Glutamatergic neuron (in vitro differentiated cells): ENCODE measurements around the gene DIAPH1. TPM values are rescaled to one million over a fixed set of nuclear protein-coding genes. Genes with fewer than 3 reads are reported as not detected.
A peak's percentile ranks its signal among the peaks of the same experiment; 100 is the strongest.

Experiments used
- DNase-seq: peaks from one replicate; pipeline ENCODE4 v3.0.0; 2022
- H3K27ac Mint-ChIP-seq: one replicate; pipeline ENCODE4 v1.8.0; 2020; ENCODE audit warnings: mild to moderate bottlenecking, mixed read lengths, inconsistent platforms; ENCODE audit not compliant: unreplicated experiment
- H3K27me3 Mint-ChIP-seq: one replicate; pipeline ENCODE4 v1.8.0; 2020; ENCODE audit warnings: mild to moderate bottlenecking, moderate library complexity, mixed read lengths, inconsistent platforms; ENCODE audit not compliant: unreplicated experiment
- H3K36me3 Mint-ChIP-seq: one replicate; pipeline ENCODE4 v1.8.0; 2020; ENCODE audit warnings: mild to moderate bottlenecking, mixed read lengths, inconsistent platforms; ENCODE audit not compliant: unreplicated experiment
- H3K4me1 Mint-ChIP-seq: one replicate; pipeline ENCODE4 v1.8.0; 2020; ENCODE audit warnings: mild to moderate bottlenecking, low read depth, mixed read lengths, inconsistent platforms; ENCODE audit not compliant: unreplicated experiment
- H3K4me3 Mint-ChIP-seq: one replicate; pipeline ENCODE4 v1.8.0; 2020; ENCODE audit warnings: mild to moderate bottlenecking, mixed read lengths, inconsistent platforms; ENCODE audit not compliant: unreplicated experiment
- H3K9me3 Mint-ChIP-seq: one replicate; pipeline ENCODE4 v1.8.0; 2020; ENCODE audit warnings: mild to moderate bottlenecking, moderate library complexity, mixed read lengths, inconsistent platforms; ENCODE audit not compliant: unreplicated experiment
- total RNA-seq: library from RNA; stranded (reverse); fragmentation: NEBNext Ultra II Directional; extraction: Animal tissue kit (Norgen Biotek cat#: 25700); gene quantifications from one replicate; pipeline ENCODE4 v1.2.1, GENCODE V29; 2021; ENCODE audit not compliant: unreplicated experiment
- TF ChIP-seq, protein P1 (sequence below): fragments of 200-600 bp; sonication (generic); IDR thresholded peaks from one replicate; pipeline ENCODE4 v1.5.0; 2021; ENCODE audit not compliant: partially characterized antibody, unreplicated experiment

The DIAPH1 gene
- total RNA-seq, 1 donor from 2014 or later = 51.6 TPM

DNA sequence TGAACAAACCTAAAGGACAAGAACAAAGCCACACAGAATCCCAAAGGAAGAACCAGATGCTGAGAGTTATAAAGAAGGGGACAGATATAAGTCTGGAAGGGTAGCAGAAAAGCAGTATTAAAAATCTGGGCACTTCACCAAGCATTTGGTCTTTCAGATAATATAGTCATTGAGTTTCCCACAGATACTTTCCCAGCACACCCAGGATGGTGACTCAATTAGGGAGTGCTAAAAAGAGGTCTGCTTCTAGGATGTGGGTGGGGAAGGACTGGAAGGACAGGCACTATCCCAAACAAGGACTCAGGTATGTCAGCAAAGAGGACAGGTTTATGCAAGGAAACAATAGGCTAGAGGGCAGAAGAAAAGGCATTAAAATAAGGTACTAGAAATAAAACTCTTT is 59.3 kb downstream of the DIAPH1 start:
- Mint-ChIP-seq H3K27me3 (peaks cover 9% of the 10 kb centered on the region), H3K27ac (peak overlapping the region; percentile 99), H3K4me3 (peak overlapping the region; percentile 76), H3K4me1 (peaks cover 28% of the 10 kb centered on the region), H3K36me3 (peaks cover 8% of the 10 kb centered on the region), H3K9me3 (peaks cover 22% of the 10 kb centered on the region)
- TF ChIP-seq, protein P1, sequence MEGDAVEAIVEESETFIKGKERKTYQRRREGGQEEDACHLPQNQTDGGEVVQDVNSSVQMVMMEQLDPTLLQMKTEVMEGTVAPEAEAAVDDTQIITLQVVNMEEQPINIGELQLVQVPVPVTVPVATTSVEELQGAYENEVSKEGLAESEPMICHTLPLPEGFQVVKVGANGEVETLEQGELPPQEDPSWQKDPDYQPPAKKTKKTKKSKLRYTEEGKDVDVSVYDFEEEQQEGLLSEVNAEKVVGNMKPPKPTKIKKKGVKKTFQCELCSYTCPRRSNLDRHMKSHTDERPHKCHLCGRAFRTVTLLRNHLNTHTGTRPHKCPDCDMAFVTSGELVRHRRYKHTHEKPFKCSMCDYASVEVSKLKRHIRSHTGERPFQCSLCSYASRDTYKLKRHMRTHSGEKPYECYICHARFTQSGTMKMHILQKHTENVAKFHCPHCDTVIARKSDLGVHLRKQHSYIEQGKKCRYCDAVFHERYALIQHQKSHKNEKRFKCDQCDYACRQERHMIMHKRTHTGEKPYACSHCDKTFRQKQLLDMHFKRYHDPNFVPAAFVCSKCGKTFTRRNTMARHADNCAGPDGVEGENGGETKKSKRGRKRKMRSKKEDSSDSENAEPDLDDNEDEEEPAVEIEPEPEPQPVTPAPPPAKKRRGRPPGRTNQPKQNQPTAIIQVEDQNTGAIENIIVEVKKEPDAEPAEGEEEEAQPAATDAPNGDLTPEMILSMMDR = no peak
- DNase-seq = no peak

DNA sequence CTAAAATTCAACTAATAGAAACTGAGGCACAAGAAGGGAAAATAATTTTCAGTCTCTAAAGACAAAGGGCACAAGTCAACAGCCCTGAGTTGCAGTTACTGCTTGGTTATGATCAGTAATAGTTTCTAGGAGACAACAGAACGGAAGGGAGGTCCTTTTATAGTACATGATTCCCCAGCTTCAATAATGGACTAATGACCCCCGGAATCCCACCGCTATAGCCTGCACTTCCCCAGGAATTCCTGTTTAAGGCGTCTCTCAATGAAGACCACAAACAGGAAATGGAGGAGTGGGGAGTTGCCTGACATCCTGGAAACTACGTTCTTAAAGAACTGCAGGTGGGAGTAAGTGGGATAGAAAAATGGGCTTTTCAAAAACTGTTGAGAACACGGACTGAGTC is 60.6 kb downstream of the DIAPH1 start:
- H3K27me3 Mint-ChIP-seq = peaks cover 9% of the 10 kb centered on the region
- H3K4me1 Mint-ChIP-seq = peaks cover 24% of the 10 kb centered on the region
- H3K9me3 Mint-ChIP-seq = peaks cover 18% of the 10 kb centered on the region
- H3K4me3 Mint-ChIP-seq = peak overlapping the region; percentile 76
- TF ChIP-seq, protein P1 = peak; percentile 59
- peak overlapping the region; percentile 99 for H3K27ac Mint-ChIP-seq
- no peak for DNase-seq
- H3K36me3 Mint-ChIP-seq = no peaks in the 10 kb centered on the region

DNA sequence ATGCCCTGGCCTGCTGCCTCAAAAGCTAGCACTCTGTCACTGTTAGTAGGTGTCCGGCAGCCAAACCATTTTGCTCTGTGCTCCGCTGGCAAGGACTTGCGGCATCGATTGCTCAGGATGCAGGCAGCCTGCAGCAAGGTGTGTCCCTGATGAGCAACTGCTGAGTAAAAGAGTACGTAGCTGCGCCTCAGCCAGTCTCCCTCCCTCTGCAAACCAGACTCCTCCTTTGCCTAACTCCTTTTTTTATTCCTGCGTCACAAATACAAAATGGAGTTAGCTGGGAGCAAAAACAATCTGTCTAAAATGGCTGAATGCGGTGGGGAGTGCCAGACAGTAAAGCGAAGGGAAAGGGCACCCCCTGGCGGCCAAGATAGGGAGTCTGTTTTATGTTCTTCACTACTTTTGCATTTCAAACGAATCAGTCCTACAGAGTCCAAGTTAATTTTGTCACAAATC is 61.1 kb downstream of the DIAPH1 start:
- H3K27ac Mint-ChIP-seq = peak overlapping the region; percentile 99
- no peaks in the 10 kb centered on the region for H3K36me3 Mint-ChIP-seq
- peak; percentile 88 for DNase-seq
- peaks cover 9% of the 10 kb centered on the region for H3K27me3 Mint-ChIP-seq
- TF ChIP-seq, protein P1 = peak; percentile 94
- peaks cover 24% of the 10 kb centered on the region for H3K4me1 Mint-ChIP-seq
- peak overlapping the region; percentile 76 for H3K4me3 Mint-ChIP-seq
- H3K9me3 Mint-ChIP-seq = peaks cover 18% of the 10 kb centered on the region

DNA sequence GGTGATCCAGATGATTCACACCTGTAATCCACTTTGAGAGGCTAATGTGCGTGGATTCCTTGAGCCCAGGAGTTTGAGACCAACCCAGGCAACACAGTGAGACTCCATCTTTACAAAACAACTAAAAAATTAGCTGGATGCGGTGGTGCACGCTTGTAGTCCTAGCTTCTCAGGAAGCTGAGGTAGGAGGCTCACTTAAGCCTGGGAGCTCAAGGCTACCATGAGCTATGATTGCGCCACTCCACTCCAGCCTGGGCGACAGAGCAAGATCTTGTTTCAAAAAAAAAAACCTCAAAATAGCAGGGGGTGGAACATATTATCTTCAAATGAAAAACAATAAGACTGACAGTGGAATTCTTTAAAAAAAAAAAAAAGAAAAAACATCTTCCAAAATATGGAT is 70.9 kb downstream of the DIAPH1 start:
- H3K27ac Mint-ChIP-seq = no peak overlapping the region
- no peaks in the 10 kb centered on the region for H3K4me1 Mint-ChIP-seq
- H3K9me3 Mint-ChIP-seq = peaks cover 12% of the 10 kb centered on the region
- H3K4me3 Mint-ChIP-seq = no peak overlapping the region
- H3K36me3 Mint-ChIP-seq = peaks cover 16% of the 10 kb centered on the region
- no peak for DNase-seq
- H3K27me3 Mint-ChIP-seq = peaks cover 9% of the 10 kb centered on the region
- TF ChIP-seq, protein P1 = no peak

DNA sequence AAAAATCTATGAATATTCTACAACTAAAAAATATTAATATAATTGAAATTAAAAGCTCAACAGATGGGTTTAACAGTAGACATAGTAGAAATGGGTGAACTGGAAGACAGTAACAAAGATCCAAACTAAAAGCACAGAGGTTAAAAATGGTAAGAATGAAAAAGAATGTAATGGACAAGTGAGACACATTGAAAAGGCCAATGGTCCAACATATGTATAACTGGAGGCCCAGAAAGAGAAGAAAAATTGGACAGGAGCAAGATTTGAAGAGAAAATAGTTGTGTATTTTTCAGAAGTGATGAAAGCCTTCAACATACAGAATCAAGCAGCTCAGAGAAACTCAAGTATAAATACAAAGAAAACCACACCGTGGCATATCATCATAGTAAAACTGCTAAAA is 71.3 kb downstream of the DIAPH1 start:
- Mint-ChIP-seq H3K36me3 (peaks cover 16% of the 10 kb centered on the region), H3K4me3 (no peak overlapping the region), H3K4me1 (no peaks in the 10 kb centered on the region), H3K27me3 (peaks cover 9% of the 10 kb centered on the region), H3K27ac (no peak overlapping the region), H3K9me3 (peaks cover 12% of the 10 kb centered on the region)
- no peak for DNase-seq
- TF ChIP-seq, protein P1 = no peak
